Kidney epithelial cell (primary cell): ENCODE measurements around the gene PPP4R1. TPM values are rescaled to one million over a fixed set of nuclear protein-coding genes. Genes with fewer than 3 reads are reported as not detected.

Experiments used
- DNase-seq: peaks from one replicate; pipeline ENCODE4 v3.0.0-alpha.2; 2010; ENCODE audit warnings: low read depth
- H3K27me3 ChIP-seq: 2 replicates; pipeline ENCODE4 v1.6.0; 2011; ENCODE audit warnings: low read length; ENCODE audit not compliant: control insufficient read depth, insufficient read depth
- H3K36me3 ChIP-seq: 2 replicates; pipeline ENCODE4 v1.5.1; 2011; ENCODE audit warnings: low read length; ENCODE audit not compliant: control insufficient read depth, insufficient read depth
- H3K4me3 ChIP-seq: 2 replicates; pipeline ENCODE4 v1.5.1; 2011; ENCODE audit warnings: low read depth, mild to moderate bottlenecking, control low read depth, low read length
- CTCF ChIP-seq: IDR thresholded peaks from 2 replicates; pipeline ENCODE4 v1.5.1; 2011; ENCODE audit warnings: mild to moderate bottlenecking, moderate library complexity, low read length, control low read depth, inconsistent platforms; ENCODE audit not compliant: insufficient read depth, poor library complexity, severe bottlenecking
- total RNA-seq: library from RNA; depleted of rRNA; stranded (reverse); fragments of >200 nt; gene quantifications from 2 replicates; pipeline ENCODE4 v1.2.3, GENCODE V29; 2015

Gene PPP4R1
- total RNA-seq, 1 donor from 2014 or later: 83.8 TPM

GRCh38 chr18:9658087-9658641 lies 43.8 kb upstream of the PPP4R1 start:
- no peak for DNase-seq
- H3K36me3 ChIP-seq: no peaks in the 10 kb centered on the region
- no peaks in the 10 kb centered on the region for H3K27me3 ChIP-seq
- TF ChIP-seq CTCF: no peak
- H3K4me3 ChIP-seq: no peak overlapping the region

- Histone ChIP-seq H3K4me3 (no peak overlapping the region), H3K27me3 (no peaks in the 10 kb centered on the region), H3K36me3 (no peaks in the 10 kb centered on the region)
- TF ChIP-seq CTCF: no peak
- DNase-seq: no peak
These were observed 40.9 kb upstream of the PPP4R1 start for GRCh38 chr18:9655232-9655767.

DNA sequence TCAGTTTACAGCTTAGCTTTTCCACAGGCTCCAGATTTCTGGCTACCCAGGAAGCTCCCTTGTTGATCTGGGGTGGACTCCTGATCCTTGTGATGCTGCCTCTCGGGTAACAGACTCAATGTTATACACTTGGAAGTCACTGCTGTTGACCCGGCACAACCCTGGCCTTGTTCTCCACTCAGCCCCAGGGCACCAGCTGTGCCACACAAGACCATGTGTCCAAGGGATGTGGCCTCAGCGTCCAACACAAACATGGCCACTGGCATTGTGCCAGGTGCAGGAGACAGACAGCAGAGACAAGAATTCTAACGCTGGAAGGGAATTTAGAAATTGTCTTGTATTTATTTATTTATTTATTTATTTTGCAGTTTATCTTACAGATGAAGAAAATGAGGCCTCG lies 39.0 kb upstream of the PPP4R1 start:
- Histone ChIP-seq H3K4me3 (no peak overlapping the region), H3K36me3 (no peaks in the 10 kb centered on the region), H3K27me3 (no peaks in the 10 kb centered on the region)
- DNase-seq: no peak
- no peak for TF ChIP-seq CTCF

GRCh38 chr18:9649164-9649540 lies 34.8 kb upstream of the PPP4R1 start:
- H3K4me3 ChIP-seq: no peak overlapping the region
- no peak for DNase-seq
- no peaks in the 10 kb centered on the region for H3K27me3 ChIP-seq
- no peaks in the 10 kb centered on the region for H3K36me3 ChIP-seq
- no peak for TF ChIP-seq CTCF

DNA sequence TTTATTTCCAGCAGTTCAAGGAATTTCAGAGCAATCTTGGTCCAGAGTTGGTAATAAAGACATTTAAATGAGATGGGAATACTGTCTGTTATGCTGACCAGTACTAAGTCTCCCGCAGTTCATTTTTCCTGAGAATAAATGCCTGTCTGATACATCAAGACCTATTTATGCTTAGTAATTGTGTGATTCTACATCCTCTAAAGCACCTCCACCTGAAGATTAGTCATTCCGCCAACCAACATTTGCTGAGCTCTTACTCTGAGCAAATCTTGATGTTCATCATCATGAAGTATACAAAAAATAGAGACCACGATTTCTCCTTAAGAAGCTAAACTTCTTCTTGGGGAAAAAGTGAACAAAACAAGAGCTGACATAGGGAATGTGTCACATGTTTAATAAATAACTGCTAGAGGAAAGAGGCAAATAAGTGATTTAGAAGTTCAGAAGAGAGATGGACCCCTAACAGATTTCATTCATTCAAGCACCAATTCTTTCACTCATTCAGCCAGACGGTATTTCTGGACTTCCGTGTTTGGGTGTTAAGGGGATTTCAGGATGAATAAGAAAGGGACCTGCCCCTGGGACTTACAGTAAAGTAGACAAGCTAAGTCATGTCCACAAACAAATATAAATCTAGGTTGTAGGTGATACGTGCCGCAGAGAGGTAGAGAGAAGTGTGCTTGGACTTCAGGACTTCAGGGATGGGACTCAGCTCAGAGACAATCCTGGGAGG lies 34.2 kb upstream of the PPP4R1 start:
- DNase-seq: no peak
- Histone ChIP-seq H3K36me3 (no peaks in the 10 kb centered on the region), H3K4me3 (no peak overlapping the region), H3K27me3 (no peaks in the 10 kb centered on the region)
- TF ChIP-seq CTCF: no peak
